Ammon's horn (tissue), 1 donor: Measurements from ENCODE around the gene HNRNPC.
"Not testable (repeated sequence)": the region's sequence is repeated elsewhere in the genome, so short reads cannot be mapped to it uniquely, and the experiment has no call there.

ENCODE experiments used
- DNase-seq: peaks from one replicate; pipeline ENCODE4 v3.0.0-alpha.2; 2016; ENCODE audit warnings: low spot score

HNRNPC gene

GRCh38 chr14:21191809-21192446 is 77.3 kb downstream of the HNRNPC start:
- DNase-seq: peak; percentile 62

GRCh38 chr14:21191261-21191808 is 77.9 kb downstream of the HNRNPC start:
- DNase-seq: no peak

- no peak for DNase-seq
Measured at GRCh38 chr14:21185491-21185890, 83.8 kb downstream of the HNRNPC start.

GRCh38 chr14:21184254-21184653 is 85.0 kb downstream of the HNRNPC start:
- peak; percentile 27 for DNase-seq

GRCh38 chr14:21182166-21182565 is 87.1 kb downstream of the HNRNPC start:
- DNase-seq: no peak

- DNase-seq: no peak
Measured at GRCh38 chr14:21171128-21171527, 98.1 kb downstream of the HNRNPC start.

GRCh38 chr14:21169573-21169972 is 99.7 kb downstream of the HNRNPC start:
- no peak for DNase-seq

GRCh38 chr14:21168055-21168454 is 101.2 kb downstream of the HNRNPC start:
- DNase-seq: no peak

GRCh38 chr14:21165670-21166069 is 103.6 kb downstream of the HNRNPC start:
- DNase-seq: not testable (repeated sequence)

- DNase-seq: not testable (repeated sequence)
Measured at GRCh38 chr14:21165002-21165605, 104.1 kb downstream of the HNRNPC start.

- no peak for DNase-seq
Measured at GRCh38 chr14:21163871-21164291, 105.4 kb downstream of the HNRNPC start.

- DNase-seq: no peak
Measured at GRCh38 chr14:21162081-21162480, 107.2 kb downstream of the HNRNPC start.

GRCh38 chr14:21160061-21160610 is 109.1 kb downstream of the HNRNPC start:
- no peak for DNase-seq
